22Rv1 (cell line): ENCODE data around the gene PPP1R3A.
"Not testable (repeated sequence)": the region's sequence is repeated elsewhere in the genome, so short reads cannot be mapped to it uniquely, and the experiment has no call there.

Experiments used
- H3K27ac ChIP-seq: fragments of 450-650 bp; 2 replicates; pipeline ENCODE4 v1.5.1; 2017
- CTCF ChIP-seq: fragments of 450-650 bp; IDR thresholded peaks from 2 replicates; pipeline ENCODE4 v1.5.1; 2017; ENCODE audit warnings: mild to moderate bottlenecking
- ZFX ChIP-seq: fragments of 450-650 bp; IDR thresholded peaks from 2 replicates; pipeline ENCODE4 v1.6.1; 2017; ENCODE audit warnings: antibody characterized with exemption, borderline replicate concordance

The PPP1R3A gene

GRCh38 chr7:113918946-113919345, at the start of gene PPP1R3A:
TSS of gene PPP1R3A (minus strand) at chr7:113919009. CDS start at chr7:113918996, 13 bp downstream.
- TF ChIP-seq ZFX (no peak), CTCF (no peak)
- H3K27ac ChIP-seq: no peak within 1 kb of the TSS

- H3K27ac ChIP-seq: no peak overlapping the region
- TF ChIP-seq CTCF (no peak), ZFX (no peak)
Measured at GRCh38 chr7:113963356-113963755, 44.5 kb upstream of the PPP1R3A start.

GRCh38 chr7:113959910-113960309, 41.1 kb upstream of the PPP1R3A start:
- H3K27ac ChIP-seq: no peak overlapping the region
- TF ChIP-seq ZFX (no peak), CTCF (no peak)

GRCh38 chr7:113955157-113955556, 36.3 kb upstream of the PPP1R3A start:
- TF ChIP-seq ZFX: no peak
- no peak for TF ChIP-seq CTCF
- H3K27ac ChIP-seq: no peak overlapping the region

- H3K27ac ChIP-seq: no peak overlapping the region
- TF ChIP-seq ZFX (no peak), CTCF (no peak)
Measured at GRCh38 chr7:113953553-113953952, 34.7 kb upstream of the PPP1R3A start.

- no peak for TF ChIP-seq ZFX
- no peak for TF ChIP-seq CTCF
- H3K27ac ChIP-seq: no peak overlapping the region
Measured at GRCh38 chr7:113945018-113945938, 26.5 kb upstream of the PPP1R3A start.

GRCh38 chr7:113936982-113937381, 18.2 kb upstream of the PPP1R3A start:
- no peak overlapping the region for H3K27ac ChIP-seq
- TF ChIP-seq ZFX: no peak

GRCh38 chr7:113936535-113936934, 17.7 kb upstream of the PPP1R3A start:
- TF ChIP-seq ZFX (no peak), CTCF (no peak)
- no peak overlapping the region for H3K27ac ChIP-seq

GRCh38 chr7:113929389-113929788, 10.6 kb upstream of the PPP1R3A start:
- H3K27ac ChIP-seq: not testable (repeated sequence)
